Measurements from ENCODE around the gene CXCL1. TPM values are rescaled to one million over a fixed set of nuclear protein-coding genes. Genes with fewer than 3 reads are reported as not detected.

Gene CXCL1
- polyA plus RNA-seq, 6 donors from 2014 or later: not detected

DNA sequence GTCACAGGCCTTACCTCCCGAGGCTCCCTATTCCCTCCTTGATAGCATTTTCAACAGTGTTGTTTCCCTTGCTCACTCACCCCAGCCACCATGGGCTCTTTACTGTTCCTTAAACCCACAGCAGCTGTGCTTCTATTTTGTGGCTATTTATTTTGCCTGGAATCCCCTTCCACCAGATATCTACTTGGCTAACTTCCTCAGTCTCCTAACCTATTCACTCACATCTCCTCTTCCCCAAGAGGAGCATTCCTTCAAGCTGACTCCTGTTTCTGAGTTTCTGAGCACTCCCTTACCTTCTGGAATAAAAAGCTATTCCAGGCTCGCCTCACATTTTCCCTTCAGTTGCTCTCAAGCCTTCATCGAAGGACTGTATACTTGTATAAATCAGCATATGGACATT, 50.5 kb downstream of the CXCL1 start:
- DNase-seq: no peak
- Mint-ChIP-seq H3K9me3 (peaks cover 0 to 4% (median 0%) of the 10 kb centered on the region in 7 donors), H3K27me3 (peaks cover 5 to 9% (median 7%) of the 10 kb centered on the region in 3 donors), H3K27ac (no peak overlapping the region), H3K4me3 (no peak overlapping the region), H3K36me3 (no peaks in the 10 kb centered on the region), H3K4me1 (no peaks in the 10 kb centered on the region)
- no peak for ATAC-seq (ENCODE audit: low read depth in 2 of 2)

Other genes with a start within 250 kb of the CXCL1 start
- 1 to 10 TPM in 1 of 6 donors, under 1 TPM in 1, not detected in 4; 0.52 to 2.1 TPM for gene RASSF6, start 249.0 kb upstream of the CXCL1 start, polyA plus RNA-seq (ENCODE audit: low read depth in 6 of 6)
- 1 to 10 TPM in 2 of 6 donors, under 1 TPM in 2, not detected in 2; 0.21 to 4.5 (median 0.77) TPM for gene CXCL8, start 128.8 kb upstream of the CXCL1 start, polyA plus RNA-seq (ENCODE audit: low read depth in 6 of 6)
- gene CXCL6, start 32.7 kb upstream of the CXCL1 start, polyA plus RNA-seq (ENCODE audit: low read depth in 6 of 6): not detected
- gene PF4V1, start 16.1 kb upstream of the CXCL1 start, polyA plus RNA-seq (ENCODE audit: low read depth in 6 of 6): 1 to 10 TPM in 4 of 6 donors, not detected in 2; 1.2 to 6.6 (median 5.1) TPM
- gene PF4, start 112.6 kb downstream of the CXCL1 start, polyA plus RNA-seq (ENCODE audit: low read depth in 6 of 6): 10 to 100 TPM; 10.2 to 78.8 (median 34.5) TPM
- gene PPBP, start 118.8 kb downstream of the CXCL1 start, polyA plus RNA-seq (ENCODE audit: low read depth in 6 of 6): 100 to 1,000 TPM in 1 of 6 donors, 10 to 100 TPM in 5; 32.9 to 154 (median 84.7) TPM
- under 1 TPM in 5 of 6 donors, not detected in 1; 0.21 to 0.53 (median 0.35) TPM for gene CXCL5, start 129.3 kb downstream of the CXCL1 start, polyA plus RNA-seq (ENCODE audit: low read depth in 6 of 6)
- gene CXCL3, start 169.3 kb downstream of the CXCL1 start, polyA plus RNA-seq (ENCODE audit: low read depth in 6 of 6): not detected
- gene CXCL2, start 229.8 kb downstream of the CXCL1 start, polyA plus RNA-seq (ENCODE audit: low read depth in 6 of 6): not detected

All from naive B cell (primary cell).